ENCODE results near the gene CCT4.

CCT4 gene, protein sequence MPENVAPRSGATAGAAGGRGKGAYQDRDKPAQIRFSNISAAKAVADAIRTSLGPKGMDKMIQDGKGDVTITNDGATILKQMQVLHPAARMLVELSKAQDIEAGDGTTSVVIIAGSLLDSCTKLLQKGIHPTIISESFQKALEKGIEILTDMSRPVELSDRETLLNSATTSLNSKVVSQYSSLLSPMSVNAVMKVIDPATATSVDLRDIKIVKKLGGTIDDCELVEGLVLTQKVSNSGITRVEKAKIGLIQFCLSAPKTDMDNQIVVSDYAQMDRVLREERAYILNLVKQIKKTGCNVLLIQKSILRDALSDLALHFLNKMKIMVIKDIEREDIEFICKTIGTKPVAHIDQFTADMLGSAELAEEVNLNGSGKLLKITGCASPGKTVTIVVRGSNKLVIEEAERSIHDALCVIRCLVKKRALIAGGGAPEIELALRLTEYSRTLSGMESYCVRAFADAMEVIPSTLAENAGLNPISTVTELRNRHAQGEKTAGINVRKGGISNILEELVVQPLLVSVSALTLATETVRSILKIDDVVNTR

DNA sequence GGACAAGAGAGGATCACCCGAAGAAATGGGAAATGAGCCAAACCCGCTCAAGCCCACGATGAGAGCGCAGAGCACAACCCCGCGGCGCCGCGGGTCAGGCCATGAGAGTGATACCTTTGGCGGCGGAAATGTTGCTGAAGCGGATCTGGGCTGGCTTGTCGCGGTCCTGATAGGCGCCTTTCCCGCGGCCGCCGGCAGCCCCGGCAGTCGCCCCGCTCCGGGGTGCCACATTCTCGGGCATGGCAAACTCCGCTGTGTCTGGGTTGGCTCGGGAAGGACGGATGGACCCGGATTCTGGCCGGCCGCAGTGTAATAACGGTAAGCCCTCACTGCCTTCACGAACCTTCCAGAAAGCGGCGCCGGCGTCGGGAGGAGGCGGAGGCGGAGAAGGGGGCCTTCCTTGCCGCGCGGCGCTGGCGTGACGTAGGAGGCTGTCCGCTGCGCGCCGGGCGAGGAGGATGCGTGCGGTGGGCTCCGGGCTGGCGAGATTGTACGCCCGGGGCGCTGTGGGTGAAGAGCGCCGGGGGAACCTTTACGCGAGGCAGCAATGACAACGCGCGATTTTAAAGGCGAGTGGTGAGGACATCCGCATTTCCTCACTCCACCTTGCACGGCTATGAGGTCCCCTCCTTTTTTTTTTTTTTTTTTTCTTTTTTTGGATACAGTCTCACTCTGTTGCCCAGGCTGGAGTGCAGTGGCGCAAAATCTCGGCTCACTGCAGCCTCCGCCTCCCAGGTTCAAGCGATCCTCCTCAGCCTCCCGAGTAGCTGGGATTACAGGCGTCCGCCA is at the start of gene CCT4:
Gene CCT4, minus strand, starts transcription at position 390 of the 789 bp plus-strand sequence. Its CDS starts 149 bp downstream, at position 241.
- H3K27ac ChIP-seq = peak within 1 kb of the TSS; percentile 96
- peak; percentile 25; the same call in 1 of the 2 replicates for TF ChIP-seq ZFX (IDR thresholded peaks at IDR 0.05)
- TF ChIP-seq, protein P1, sequence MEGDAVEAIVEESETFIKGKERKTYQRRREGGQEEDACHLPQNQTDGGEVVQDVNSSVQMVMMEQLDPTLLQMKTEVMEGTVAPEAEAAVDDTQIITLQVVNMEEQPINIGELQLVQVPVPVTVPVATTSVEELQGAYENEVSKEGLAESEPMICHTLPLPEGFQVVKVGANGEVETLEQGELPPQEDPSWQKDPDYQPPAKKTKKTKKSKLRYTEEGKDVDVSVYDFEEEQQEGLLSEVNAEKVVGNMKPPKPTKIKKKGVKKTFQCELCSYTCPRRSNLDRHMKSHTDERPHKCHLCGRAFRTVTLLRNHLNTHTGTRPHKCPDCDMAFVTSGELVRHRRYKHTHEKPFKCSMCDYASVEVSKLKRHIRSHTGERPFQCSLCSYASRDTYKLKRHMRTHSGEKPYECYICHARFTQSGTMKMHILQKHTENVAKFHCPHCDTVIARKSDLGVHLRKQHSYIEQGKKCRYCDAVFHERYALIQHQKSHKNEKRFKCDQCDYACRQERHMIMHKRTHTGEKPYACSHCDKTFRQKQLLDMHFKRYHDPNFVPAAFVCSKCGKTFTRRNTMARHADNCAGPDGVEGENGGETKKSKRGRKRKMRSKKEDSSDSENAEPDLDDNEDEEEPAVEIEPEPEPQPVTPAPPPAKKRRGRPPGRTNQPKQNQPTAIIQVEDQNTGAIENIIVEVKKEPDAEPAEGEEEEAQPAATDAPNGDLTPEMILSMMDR (conservative IDR thresholded peaks at IDR 0.05) = no peak

DNA sequence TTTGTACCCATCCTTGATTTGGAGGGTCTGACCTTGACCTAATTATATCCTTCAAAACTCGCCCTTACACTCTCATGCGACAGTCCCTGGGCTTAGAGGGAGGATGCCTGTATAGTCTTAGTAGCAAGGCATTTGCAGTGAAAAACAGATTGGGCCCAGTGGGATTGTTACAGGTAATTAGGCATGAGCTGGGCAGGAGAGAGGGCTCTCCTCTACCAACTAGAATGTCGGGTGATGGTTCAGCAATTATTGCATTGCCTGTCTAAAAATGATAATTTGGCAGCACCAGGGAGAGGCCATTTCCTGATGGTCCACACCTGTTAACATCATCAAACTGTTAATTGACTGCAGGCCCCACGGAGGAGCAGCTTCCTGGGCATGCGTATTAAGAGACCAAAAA is 49.4 kb upstream of the CCT4 start:
- no peak overlapping the region for H3K27ac ChIP-seq
- no peak for TF ChIP-seq ZFX (IDR thresholded peaks at IDR 0.05)
- TF ChIP-seq, protein P1 (conservative IDR thresholded peaks at IDR 0.05) = no peak

DNA sequence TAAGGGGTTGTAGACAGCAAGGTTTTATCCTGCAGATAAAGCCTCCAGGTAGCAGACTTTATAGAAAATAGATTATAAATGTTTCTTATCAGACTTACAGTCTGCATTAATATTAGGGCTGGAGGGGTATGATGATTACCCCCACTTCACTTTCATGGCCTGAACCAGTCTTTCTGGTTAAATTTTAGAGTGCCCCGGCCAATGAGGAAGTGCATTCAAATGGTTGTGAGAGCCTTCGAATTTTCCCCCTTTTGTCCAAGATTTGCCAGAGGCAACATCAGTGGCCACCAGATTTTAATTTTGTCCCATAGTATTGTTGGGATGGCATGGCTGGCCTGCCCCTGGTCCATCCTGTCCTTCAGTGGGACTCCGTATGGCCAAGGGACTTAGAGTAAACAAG is 48.6 kb upstream of the CCT4 start:
- TF ChIP-seq ZFX (IDR thresholded peaks at IDR 0.05) = no peak
- TF ChIP-seq, protein P1 (conservative IDR thresholded peaks at IDR 0.05) = no peak
- H3K27ac ChIP-seq = no peak overlapping the region

DNA sequence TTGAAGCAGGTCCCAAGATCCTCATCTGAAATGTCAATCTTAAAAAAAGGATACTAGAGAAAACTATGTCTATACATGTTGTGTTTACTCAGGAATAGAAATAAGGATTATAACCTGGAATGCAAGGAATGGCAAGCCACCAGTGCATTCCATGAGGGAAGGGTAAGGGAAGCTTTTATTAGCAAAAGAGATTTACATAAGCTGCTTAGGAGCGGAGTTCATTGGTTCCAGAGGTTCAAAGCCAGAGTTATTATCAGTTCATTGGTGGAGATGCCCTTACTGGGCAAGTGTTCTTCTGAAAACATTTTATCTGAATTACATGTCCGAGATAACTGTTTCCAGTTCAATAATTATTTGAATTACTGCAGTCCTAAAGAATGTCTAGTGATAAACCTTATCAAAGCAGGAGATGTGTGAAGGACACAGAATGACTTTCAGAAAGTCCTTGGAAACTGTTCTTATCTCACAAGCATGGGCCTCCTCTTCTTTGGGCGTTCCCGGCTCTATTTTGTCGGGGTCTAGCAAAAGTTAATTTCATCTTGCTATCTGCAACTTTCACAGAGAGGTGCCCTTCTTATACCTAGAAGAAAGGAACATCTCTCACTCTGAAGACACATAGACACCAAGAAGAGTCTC is 40.5 kb upstream of the CCT4 start:
- TF ChIP-seq, protein P1 (conservative IDR thresholded peaks at IDR 0.05) = no peak
- no peak for TF ChIP-seq ZFX (IDR thresholded peaks at IDR 0.05)
- no peak overlapping the region for H3K27ac ChIP-seq

GRCh38 chr2:61926531-61927477 is 38.3 kb upstream of the CCT4 start:
- H3K27ac ChIP-seq = no peak overlapping the region
- no peak for TF ChIP-seq ZFX (IDR thresholded peaks at IDR 0.05)
- TF ChIP-seq, protein P1 (conservative IDR thresholded peaks at IDR 0.05) = no peak

GRCh38 chr2:61924895-61925663 is 36.6 kb upstream of the CCT4 start:
- TF ChIP-seq, protein P1 (conservative IDR thresholded peaks at IDR 0.05) = no peak
- TF ChIP-seq ZFX (IDR thresholded peaks at IDR 0.05) = no peak
- no peak overlapping the region for H3K27ac ChIP-seq

Measured in C4-2B (cell line).